GM18502 (cell line): Measurements from ENCODE around the gene KRTAP5-8.
"Not testable (repeated sequence)": the region's sequence is repeated elsewhere in the genome, so short reads cannot be mapped to it uniquely, and the experiment has no call there.

Experiments
- ATAC-seq: cut with Tn5 transposase; IDR thresholded peaks from one replicate; pipeline ENCODE4 v1.9.1; 2021; ENCODE audit warnings: mild to moderate bottlenecking; ENCODE audit not compliant: unreplicated experiment, poor library complexity

Gene KRTAP5-8

DNA sequence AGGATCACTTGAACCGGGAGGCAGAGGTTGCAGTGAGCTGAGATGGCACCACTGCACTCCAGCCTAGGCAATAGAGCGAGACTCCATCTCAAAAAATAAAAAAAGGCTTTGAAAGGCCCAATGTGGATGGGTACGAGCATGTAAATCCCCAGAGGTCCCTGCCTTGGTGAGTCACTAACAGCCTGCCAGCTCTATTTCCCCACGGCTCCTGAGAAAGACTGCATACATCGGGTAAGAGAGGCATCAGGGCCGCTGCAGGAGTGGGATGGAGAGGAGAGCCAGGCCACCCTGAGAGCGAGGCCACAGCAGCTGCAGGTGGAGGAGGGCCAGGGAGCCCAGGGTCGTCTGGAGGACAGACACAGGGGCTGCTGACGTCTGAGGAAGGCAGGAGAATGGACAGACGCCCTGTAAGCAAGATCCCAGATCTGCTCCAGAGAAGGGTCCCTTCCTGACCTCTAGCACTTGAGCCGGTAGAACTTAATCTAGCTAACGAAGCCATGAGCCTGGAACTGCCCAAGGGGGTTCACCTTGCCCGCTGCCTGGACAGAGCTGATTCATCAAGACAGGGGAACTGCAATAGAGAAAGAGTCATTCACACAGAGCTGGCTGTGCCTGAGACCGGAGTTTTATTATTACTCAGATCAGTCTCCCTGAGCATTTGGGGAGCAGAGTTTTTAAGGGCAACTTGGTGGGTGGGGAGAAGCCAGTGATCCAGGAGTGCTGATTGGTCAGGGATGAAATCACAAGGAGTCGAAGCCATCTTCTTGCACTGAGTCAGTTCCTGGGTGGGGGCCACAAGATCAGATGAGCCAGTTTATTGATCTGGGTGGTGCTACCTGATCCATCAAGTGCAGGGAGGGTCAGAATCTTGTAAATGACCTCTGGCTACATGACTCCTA lies 5.3 kb downstream of the KRTAP5-8 start:
- no peak for ATAC-seq

DNA sequence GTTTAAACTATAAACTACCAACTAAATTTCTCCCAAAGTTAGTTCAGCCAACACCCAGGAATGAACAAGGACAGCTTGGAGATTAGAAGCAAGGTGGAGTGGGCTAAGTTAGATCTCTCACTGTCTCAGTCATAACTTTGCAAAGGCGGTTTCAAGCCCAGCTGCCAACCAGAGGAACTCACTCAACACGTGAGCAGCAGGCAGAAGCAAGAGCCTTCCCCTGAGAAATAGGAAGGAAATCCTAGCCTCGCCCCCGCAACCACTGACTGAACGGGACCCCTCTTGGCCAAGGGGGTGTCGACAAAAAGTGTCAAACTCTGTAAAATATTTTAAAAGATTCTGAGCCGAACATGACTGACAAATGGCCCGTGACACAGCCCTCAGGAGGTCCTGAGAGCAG lies 6.0 kb downstream of the KRTAP5-8 start:
- ATAC-seq: no peak

- ATAC-seq: no peak
Observed at GRCh38 chr11:71544525-71545214, 6.8 kb downstream of the KRTAP5-8 start.

- ATAC-seq: no peak
Observed at GRCh38 chr11:71545405-71545966, 7.7 kb downstream of the KRTAP5-8 start.

DNA sequence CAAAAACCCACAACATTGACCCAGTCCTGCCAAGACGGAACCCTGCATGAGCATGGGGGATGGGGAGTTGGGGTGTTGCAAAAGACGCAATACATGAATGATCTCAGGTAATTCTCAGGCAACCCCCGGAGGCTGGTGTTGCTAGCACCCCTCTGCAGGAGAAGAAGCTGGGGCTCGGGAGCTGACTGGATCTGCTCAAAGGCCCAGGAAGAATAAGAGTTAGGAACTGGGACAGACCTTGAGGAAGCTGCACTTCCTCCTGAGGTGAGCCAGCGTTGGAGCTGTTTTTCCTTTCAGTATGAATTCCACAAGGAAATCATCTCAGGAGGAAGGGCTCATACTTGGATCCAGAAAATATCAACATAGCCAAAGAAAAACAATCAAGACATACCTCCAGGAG lies 10.3 kb downstream of the KRTAP5-8 start, which contains the start of gene KRTAP5-9:
KRTAP5-9 (plus strand) TSS at position 301 of the 400 bp plus-strand sequence. CDS start 238 bp downstream, outside the sequence.
- no peak for ATAC-seq

DNA sequence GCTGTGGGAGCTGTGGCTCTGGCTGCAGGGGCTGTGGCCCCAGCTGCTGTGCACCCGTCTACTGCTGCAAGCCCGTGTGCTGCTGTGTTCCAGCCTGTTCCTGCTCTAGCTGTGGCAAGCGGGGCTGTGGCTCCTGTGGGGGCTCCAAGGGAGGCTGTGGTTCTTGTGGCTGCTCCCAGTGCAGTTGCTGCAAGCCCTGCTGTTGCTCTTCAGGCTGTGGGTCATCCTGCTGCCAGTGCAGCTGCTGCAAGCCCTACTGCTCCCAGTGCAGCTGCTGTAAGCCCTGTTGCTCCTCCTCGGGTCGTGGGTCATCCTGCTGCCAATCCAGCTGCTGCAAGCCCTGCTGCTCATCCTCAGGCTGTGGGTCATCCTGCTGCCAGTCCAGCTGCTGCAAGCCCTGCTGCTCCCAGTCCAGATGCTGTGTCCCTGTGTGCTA lies 10.9 kb downstream of the KRTAP5-8 start:
- ATAC-seq: no peak

DNA sequence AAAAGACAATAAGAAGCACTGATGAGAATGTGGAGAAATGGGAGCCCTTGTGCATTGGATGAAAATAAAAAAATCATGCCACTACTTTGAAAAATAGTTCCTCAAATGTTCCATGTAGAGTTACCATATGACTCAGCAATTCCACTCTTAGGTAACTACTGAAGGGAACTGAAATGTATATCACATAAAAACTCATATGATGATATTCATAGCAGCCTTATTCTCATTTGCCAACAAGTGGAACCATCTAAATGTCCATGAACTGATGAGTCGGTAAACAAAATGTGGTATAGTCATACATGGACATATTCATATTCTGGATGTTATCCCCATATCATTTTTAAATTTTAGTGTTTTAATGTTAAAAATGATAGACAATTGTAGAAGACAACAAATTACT lies 13.9 kb downstream of the KRTAP5-8 start:
- ATAC-seq: no peak

GRCh38 chr11:71554996-71555395 lies 17.2 kb downstream of the KRTAP5-8 start:
- no peak for ATAC-seq

- no peak for ATAC-seq
Observed at GRCh38 chr11:71555508-71555907, 17.7 kb downstream of the KRTAP5-8 start.

GRCh38 chr11:71556018-71556417 lies 18.2 kb downstream of the KRTAP5-8 start:
- ATAC-seq: no peak

DNA sequence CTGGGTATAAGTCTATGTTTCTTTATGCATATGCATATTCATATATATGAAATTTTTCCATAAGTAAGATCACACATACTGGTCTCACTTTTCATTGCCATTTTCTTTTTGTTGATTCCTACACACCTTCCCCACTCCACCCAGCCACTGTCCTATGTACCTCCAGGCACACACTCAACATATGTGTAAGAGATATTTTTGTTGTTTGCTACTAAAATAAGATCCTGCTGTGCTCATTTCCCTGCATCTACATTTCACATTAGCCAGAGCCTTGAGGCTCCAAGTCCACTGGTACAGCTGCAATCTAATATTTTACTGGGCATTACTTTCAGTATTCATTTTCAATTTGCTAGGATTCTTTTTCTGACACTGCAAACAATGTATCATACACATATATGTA lies 19.4 kb downstream of the KRTAP5-8 start:
- ATAC-seq: no peak

DNA sequence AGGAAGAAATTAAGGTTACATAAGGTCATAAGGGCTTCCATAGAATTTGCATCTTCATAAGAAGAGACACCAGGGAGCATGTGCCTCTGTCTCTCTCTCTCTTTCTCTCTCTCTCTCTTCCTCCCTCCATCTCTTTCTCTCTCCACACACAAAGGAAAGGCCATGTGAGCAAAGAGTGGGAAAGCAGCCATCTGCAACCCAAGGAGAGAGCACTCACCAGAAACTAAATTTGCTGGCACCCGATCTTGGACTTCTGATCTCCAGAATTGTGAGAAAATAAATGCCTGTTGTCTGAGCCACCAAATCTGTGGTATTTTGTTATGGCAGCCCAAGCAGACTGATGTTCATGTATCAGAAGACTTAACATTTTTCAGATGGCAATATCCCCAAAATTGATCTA lies 21.2 kb downstream of the KRTAP5-8 start:
- no peak for ATAC-seq

DNA sequence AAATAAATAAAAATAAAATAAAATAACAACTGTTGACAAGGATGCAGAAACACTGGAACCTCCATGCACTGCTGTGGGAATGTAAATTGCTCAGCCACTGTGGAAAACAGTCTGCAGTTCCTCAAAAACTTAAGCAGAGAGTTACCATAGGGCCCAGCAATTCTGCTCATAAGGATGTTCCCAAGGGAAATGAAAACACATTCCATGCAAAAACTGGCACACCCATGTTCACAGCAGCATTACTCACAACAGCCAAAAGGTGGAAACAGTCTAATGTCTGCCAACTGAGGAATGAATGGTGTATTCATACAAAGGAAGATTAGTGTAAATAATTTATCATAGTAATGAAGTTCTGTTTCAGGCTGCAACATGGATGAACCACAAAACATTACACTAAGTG lies 24.3 kb downstream of the KRTAP5-8 start:
- no peak for ATAC-seq

DNA sequence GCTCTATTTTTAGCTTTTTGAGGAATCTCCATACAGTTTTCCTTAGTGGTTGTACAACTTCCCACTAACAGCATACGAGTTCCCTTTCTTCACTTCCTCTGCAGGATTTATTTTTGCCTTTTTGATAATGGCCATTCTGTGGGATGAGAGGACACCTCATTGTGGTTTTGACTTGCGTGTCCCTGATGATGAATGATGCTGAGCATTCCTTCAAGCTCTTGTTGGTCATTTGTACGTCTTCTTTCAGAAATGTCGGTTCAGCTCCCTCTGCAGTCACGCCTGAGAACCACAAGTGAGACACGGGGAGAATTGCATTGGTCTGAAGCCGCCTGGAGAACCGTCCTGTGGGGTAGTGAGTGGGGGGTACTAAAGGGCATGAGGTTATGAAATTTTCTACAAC lies 25.6 kb downstream of the KRTAP5-8 start:
- ATAC-seq: no peak

- ATAC-seq: no peak
Observed at GRCh38 chr11:71564430-71564829, 26.6 kb downstream of the KRTAP5-8 start.

GRCh38 chr11:71565263-71565662 lies 27.4 kb downstream of the KRTAP5-8 start, which contains the start of gene KRTAP5-10:
Gene KRTAP5-10, plus strand, starts transcription at chr11:71565563. Its CDS starts 25 bp downstream, at chr11:71565588.
- ATAC-seq: no peak

GRCh38 chr11:71566081-71566620 lies 28.3 kb downstream of the KRTAP5-8 start:
- no peak for ATAC-seq

- ATAC-seq: not testable (repeated sequence)
Observed at GRCh38 chr11:71566626-71567599, 29.1 kb downstream of the KRTAP5-8 start.

DNA sequence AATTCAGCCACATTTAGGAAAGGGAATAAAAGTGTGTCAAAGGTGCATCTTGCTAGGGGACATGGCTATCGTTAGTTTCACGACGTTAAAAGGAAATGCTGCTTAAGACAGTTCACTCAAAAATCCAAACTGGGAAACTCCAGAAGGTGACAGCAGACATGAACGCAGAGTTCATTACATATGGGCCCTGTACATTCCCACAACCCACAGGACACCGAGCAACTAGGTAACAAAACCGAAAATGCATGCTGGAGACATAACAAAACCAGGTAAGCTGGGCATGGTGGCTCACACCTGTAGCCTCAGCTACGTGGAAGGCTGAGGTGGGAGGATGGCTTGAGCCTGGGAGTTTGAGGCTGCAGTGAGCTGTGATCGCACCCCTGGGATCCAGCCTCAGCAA lies 29.8 kb downstream of the KRTAP5-8 start:
- ATAC-seq: not testable (repeated sequence)
